GM18505 (cell line): ENCODE data around the gene TRIOBP.
"Not testable (repeated sequence)": the region's sequence is repeated elsewhere in the genome, so short reads cannot be mapped to it uniquely, and the experiment has no call there.

ENCODE experiments used
- ATAC-seq: cut with Tn5 transposase; IDR thresholded peaks from one replicate; pipeline ENCODE4 v1.9.1; 2021; ENCODE audit not compliant: unreplicated experiment
- POLR2A ChIP-seq: IDR thresholded peaks from 4 replicates; pipeline ENCODE4 v1.6.1; 2011; ENCODE audit warnings: borderline replicate concordance; ENCODE audit not compliant: insufficient read depth, insufficient read length; ENCODE audit errors: extremely low read depth

The TRIOBP gene

GRCh38 chr22:37782340-37783168 is 85.7 kb downstream of the TRIOBP start:
- no peak for TF ChIP-seq POLR2A
- ATAC-seq, result no peak

GRCh38 chr22:37784829-37785495 is 88.1 kb downstream of the TRIOBP start:
- TF ChIP-seq POLR2A, result no peak
- no peak for ATAC-seq

GRCh38 chr22:37790234-37790633 is 93.4 kb downstream of the TRIOBP start:
- ATAC-seq, result no peak
- no peak for TF ChIP-seq POLR2A

GRCh38 chr22:37792494-37792893 is 95.6 kb downstream of the TRIOBP start:
- ATAC-seq, result no peak
- no peak for TF ChIP-seq POLR2A

- TF ChIP-seq POLR2A, result no peak
- no peak for ATAC-seq
Measured at GRCh38 chr22:37794376-37794775, 97.5 kb downstream of the TRIOBP start.

- ATAC-seq, result no peak
- no peak for TF ChIP-seq POLR2A
Measured at GRCh38 chr22:37796079-37796478, 99.2 kb downstream of the TRIOBP start.

- not testable (repeated sequence) for ATAC-seq
Measured at GRCh38 chr22:37797259-37797658, 100.4 kb downstream of the TRIOBP start.

- no peak for ATAC-seq
- TF ChIP-seq POLR2A, result no peak
Measured at GRCh38 chr22:37797874-37798500, 101.1 kb downstream of the TRIOBP start.

GRCh38 chr22:37799979-37800378 is 103.1 kb downstream of the TRIOBP start:
- ATAC-seq, result not testable (repeated sequence)

- no peak for ATAC-seq
- no peak for TF ChIP-seq POLR2A
Measured at GRCh38 chr22:37801946-37802309, 105.1 kb downstream of the TRIOBP start.

- no peak for ATAC-seq
- TF ChIP-seq POLR2A, result no peak
Measured at GRCh38 chr22:37802310-37803194, 105.7 kb downstream of the TRIOBP start.

GRCh38 chr22:37803195-37803638 is 106.4 kb downstream of the TRIOBP start:
- ATAC-seq, result no peak
- TF ChIP-seq POLR2A, result no peak
